SK-N-SH (cell line): ENCODE data around the gene ABCA1. TPM values are rescaled to one million over a fixed set of nuclear protein-coding genes. Genes with fewer than 3 reads are reported as not detected.

Source experiments
- CTCF ChIA-PET: fragments of 300-600, 350-600 bp; formaldehyde crosslinking; extraction: SDS; loops from one replicate; lab custom pipeline; 2021; lab: Yijun Ruan, JAX
- POLR2A ChIA-PET: fragments of 350-600 bp; sonication (Branson Sonifier 250); formaldehyde crosslinking; extraction: SDS; loops from one replicate; lab custom pipeline; 2020; ENCODE audit warnings: antibody characterized with exemption, inconsistent platforms; lab: Yijun Ruan, JAX
- DNase-seq: peaks from one replicate; pipeline ENCODE4 v3.0.0; 2012
- H2AFZ ChIP-seq: fragments of 200-600 bp; sonication (generic); 2 replicates; pipeline ENCODE4 v1.8.1; 2016; ENCODE audit warnings: antibody characterized with exemption, mild to moderate bottlenecking, low read depth
- H3F3A ChIP-seq: fragments of 200-600 bp; sonication (generic); replicated peaks from 2 replicates; pipeline ENCODE3; 2016; ENCODE audit warnings: antibody characterized with exemption, mild to moderate bottlenecking; ENCODE audit not compliant: insufficient read depth
- H3K27ac ChIP-seq, 2 experiments: fragments of 200-500 bp in 1 of 2; fragments of 200-600 bp in 1 of 2; sonication (Bioruptor generic) in 1 of 2; sonication (generic), shearing (Covaris generic) in 1 of 2; 2 replicates each; pipeline versions ENCODE4 v1.5.1 to v1.6.1; 2014 to 2016; ENCODE audit warnings: low read depth in 2 of 2, inconsistent platforms in 1 of 2, low read length in 1 of 2, mild to moderate bottlenecking in 1 of 2, mixed read lengths in 1 of 2
- H3K27me3 ChIP-seq: fragments of 200-600 bp; sonication (generic), shearing (Covaris generic); 2 replicates; pipeline ENCODE4 v1.6.1; 2016; ENCODE audit warnings: mixed run types; ENCODE audit not compliant: insufficient read depth
- H3K36me3 ChIP-seq, 2 experiments: fragments of 200-500 bp in 1 of 2; fragments of 200-600 bp in 1 of 2; sonication (Bioruptor generic) in 1 of 2; sonication (generic) in 1 of 2; replicated peaks in 1 of 2; 2 replicates each; pipeline versions ENCODE3 to v1.5.1; 2014 to 2016; ENCODE audit warnings: low read length in 1 of 2, mild to moderate bottlenecking in 1 of 2; ENCODE audit not compliant: insufficient read depth in 2 of 2, control insufficient read depth in 1 of 2
- H3K4me1 ChIP-seq, 2 experiments: fragments of 200-500 bp in 1 of 2; fragments of 200-600 bp in 1 of 2; sonication (Bioruptor generic) in 1 of 2; sonication (generic), shearing (Covaris generic) in 1 of 2; 2 replicates each; pipeline versions ENCODE4 v1.5.1 to v1.6.1; 2014 to 2016; ENCODE audit warnings: low read depth in 1 of 2, low read length in 1 of 2, mixed run types in 1 of 2; ENCODE audit not compliant: insufficient read depth in 2 of 2, control insufficient read depth in 1 of 2
- H3K4me2 ChIP-seq: fragments of 200-600 bp; sonication (generic), shearing (Covaris generic); 2 replicates; pipeline ENCODE4 v1.6.1; 2017; ENCODE audit warnings: mixed run types
- H3K4me3 ChIP-seq, 2 experiments: fragments of 200-500 bp in 1 of 2; fragments of 200-600 bp in 1 of 2; sonication (Bioruptor generic) in 1 of 2; sonication (generic), shearing (Covaris generic) in 1 of 2; 2 replicates each; pipeline versions ENCODE4 v1.5.1 to v1.8.1; 2014 to 2016; ENCODE audit warnings: low read depth in 2 of 2, inconsistent platforms in 1 of 2, low read length in 1 of 2, mild to moderate bottlenecking in 1 of 2, mixed read lengths in 1 of 2, moderate library complexity in 1 of 2
- H3K79me2 ChIP-seq: fragments of 200-600 bp; sonication (generic); 2 replicates; pipeline ENCODE4 v1.8.1; 2017; ENCODE audit warnings: mild to moderate bottlenecking; ENCODE audit not compliant: insufficient read depth
- H3K9ac ChIP-seq: fragments of 200-600 bp; sonication (generic); 2 replicates; pipeline ENCODE4 v1.6.1; 2017; ENCODE audit warnings: mixed run types
- H3K9me2 ChIP-seq: fragments of 200-600 bp; sonication (generic); 2 replicates; pipeline ENCODE4 v1.6.1; 2017; ENCODE audit warnings: mixed run types
- H3K9me3 ChIP-seq: fragments of 200-600 bp; sonication (generic); 2 replicates; pipeline ENCODE4 v1.6.1; 2017; ENCODE audit warnings: mixed run types, mild to moderate bottlenecking, moderate library complexity
- H4K20me1 ChIP-seq: fragments of 200-600 bp; sonication (generic); 2 replicates; pipeline ENCODE4 v1.6.1; 2017; ENCODE audit warnings: mild to moderate bottlenecking, mixed run types; ENCODE audit not compliant: insufficient read depth
- CTCF ChIP-seq: fragments of 200-600 bp; sonication (generic); IDR thresholded peaks from 2 replicates; pipeline ENCODE4 v1.6.1; 2017; ENCODE audit warnings: antibody characterized with exemption, mild to moderate bottlenecking, moderate library complexity
- EP300 ChIP-seq, 2 experiments: IDR thresholded peaks; 2 replicates each; pipeline versions ENCODE4 v1.4.0 to v1.6.1; 2012; ENCODE audit warnings: borderline replicate concordance in 1 of 2, low read depth in 1 of 2, low read length in 1 of 2
- EZH2phosphoT487 ChIP-seq: fragments of 200-600 bp; sonication (generic); IDR thresholded peaks from 2 replicates; pipeline ENCODE4 v1.6.1; 2017; ENCODE audit warnings: low read depth, mixed run types, mild to moderate bottlenecking, antibody characterized with exemption, moderate library complexity, borderline replicate concordance
- FOSL2 ChIP-seq: IDR thresholded peaks from 2 replicates; pipeline ENCODE4 v1.4.0; 2012; ENCODE audit warnings: low read depth, mild to moderate bottlenecking, moderate library complexity, borderline replicate concordance
- GATA2 ChIP-seq: sonication (generic); formaldehyde crosslinking; IDR thresholded peaks from 2 replicates; pipeline ENCODE4 v1.5.0; 2020; ENCODE audit warnings: mild to moderate bottlenecking, missing genetic modification reagents
- MEF2A ChIP-seq: IDR thresholded peaks from 2 replicates; pipeline ENCODE4 v1.4.0; 2012; ENCODE audit warnings: low read depth, borderline replicate concordance
- NFIC ChIP-seq: IDR thresholded peaks from 2 replicates; pipeline ENCODE4 v1.4.0; 2012; ENCODE audit warnings: borderline replicate concordance
- NRF1 ChIP-seq: IDR thresholded peaks from 2 replicates; pipeline ENCODE4 v1.6.1; 2012; ENCODE audit warnings: low read depth, mild to moderate bottlenecking, low read length
- POLR2AphosphoS5 ChIP-seq: IDR thresholded peaks from 2 replicates; pipeline ENCODE4 v1.6.1; 2012; ENCODE audit warnings: low read depth, low read length
- RAD21 ChIP-seq: IDR thresholded peaks from 2 replicates; pipeline ENCODE4 v1.6.1; 2012; ENCODE audit warnings: mild to moderate bottlenecking, low read length
- RCOR1 ChIP-seq: fragments of 150-350 bp; IDR thresholded peaks from 2 replicates; pipeline ENCODE4 v1.6.1; 2017; ENCODE audit warnings: antibody characterized with exemption, low read length
- REST ChIP-seq: IDR thresholded peaks from 2 replicates; pipeline ENCODE4 v1.6.1; 2012; ENCODE audit warnings: mild to moderate bottlenecking, low read depth, low read length, moderate library complexity
- RFX5 ChIP-seq: IDR thresholded peaks from 2 replicates; pipeline ENCODE4 v1.6.1; 2012; ENCODE audit warnings: mild to moderate bottlenecking, improper control_type of control experiment, low read length
- RXRA ChIP-seq: IDR thresholded peaks from 2 replicates; pipeline ENCODE4 v1.4.0; 2012; ENCODE audit warnings: low read depth, mild to moderate bottlenecking, borderline replicate concordance
- SIN3A ChIP-seq: IDR thresholded peaks from 2 replicates; pipeline ENCODE4 v1.6.1; 2012; ENCODE audit warnings: low read depth, mild to moderate bottlenecking, low read length, moderate library complexity, borderline replicate concordance
- TAF1 ChIP-seq: IDR thresholded peaks from 2 replicates; pipeline ENCODE4 v1.6.1; 2012; ENCODE audit warnings: low read depth, mild to moderate bottlenecking, low read length, moderate library complexity, borderline replicate concordance
- TCF12 ChIP-seq: IDR thresholded peaks from 2 replicates; pipeline ENCODE4 v1.4.0; 2012
- USF2 ChIP-seq: fragments of 150-350 bp; IDR thresholded peaks from 2 replicates; pipeline ENCODE4 v1.6.1; 2017; ENCODE audit warnings: antibody characterized with exemption, low read length, low read depth, borderline replicate concordance
- YY1 ChIP-seq: IDR thresholded peaks from 2 replicates; pipeline ENCODE4 v1.4.0; 2012; ENCODE audit warnings: low read depth, mild to moderate bottlenecking
- WGBS: methylation state at CpG from one replicate; pipeline ENCODE4 v1.1.6; 2017; ENCODE audit warnings: low lambda C conversion rate; 5-methylcytosine and 5-hydroxymethylcytosine counted together
- polyA plus RNA-seq, 3 experiments: library from polyadenylated mRNA; depleted of rRNA; stranded (reverse); fragments of >200 nt; gene quantifications; 2 replicates each; pipeline ENCODE4 v1.2.3, GENCODE V29; 2012
- TF ChIP-seq, protein P1 (sequence below): IDR thresholded peaks from 2 replicates; pipeline ENCODE4 v1.4.0; 2012; ENCODE audit warnings: low read depth

ABCA1 gene
- polyA plus RNA-seq, 1 of the 3 experiments (the other 2 are of a cell fraction) = 5.3 TPM

DNA sequence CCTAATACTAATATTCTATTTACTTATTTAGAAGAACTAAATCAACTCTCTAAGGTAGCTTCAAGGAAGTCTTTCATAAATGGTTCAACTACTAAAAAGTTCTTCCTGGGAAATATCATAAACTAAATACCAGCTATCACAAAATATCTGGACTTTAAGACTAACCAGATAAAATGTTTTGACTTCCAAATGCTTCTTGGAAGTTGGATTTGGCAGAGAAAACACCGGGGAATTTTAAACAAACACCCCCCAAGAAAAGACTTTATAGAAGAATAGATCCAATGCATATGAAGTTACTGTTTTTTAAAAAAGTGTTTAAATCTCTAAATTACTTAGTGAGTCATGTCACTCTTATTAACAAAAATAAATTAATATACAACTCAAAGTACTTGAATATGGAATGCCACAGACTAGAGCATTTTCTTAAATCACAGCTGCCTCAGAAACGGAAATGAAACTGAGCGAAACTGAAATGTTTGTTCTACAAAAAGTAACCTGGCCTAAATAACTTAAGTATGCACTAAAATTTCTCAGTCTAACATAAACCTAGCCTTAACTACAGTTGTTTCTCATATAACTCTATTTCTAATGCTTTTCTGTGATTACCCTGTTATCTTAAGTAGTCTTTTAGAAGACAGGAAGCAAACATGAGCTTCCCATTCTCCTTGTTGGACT lies 6.8 kb downstream of the ABCA1 start:
- H3K36me3 ChIP-seq = no peaks in the 10 kb centered on the region
- ChIA-PET CTCF (interaction anchor here (0.9 to 1.7 kb wide), 2 partner anchors 58 to 494 kb away, joined by 3 to 4 read pairs; no protein-coding TSS in a partner anchor), POLR2A (interaction anchor here (0.6 kb wide), 1 partner anchor 25 kb away, joined by 3 read pairs; no protein-coding TSS in a partner anchor)
- no peaks in the 10 kb centered on the region for H4K20me1 ChIP-seq
- H3K79me2 ChIP-seq = peaks cover 9% of the 10 kb centered on the region; the same call in 1 of the 2 replicates
- no peak overlapping the region for H3K9ac ChIP-seq
- H3K4me1 ChIP-seq = peaks cover 0 to 4% of the 10 kb centered on the region in 2 experiments; a peak in 1 of 4 replicates
- H3K4me3 ChIP-seq = no peak overlapping the region
- H3K9me2 ChIP-seq = no peaks in the 10 kb centered on the region
- no peak overlapping the region for H3K27ac ChIP-seq
- H3K4me2 ChIP-seq = no peak overlapping the region
- peaks cover 5% of the 10 kb centered on the region for H3F3A ChIP-seq
- 0 out of 2 replicates have a peak overlapping the region, but pooled peaks have one; percentile 7 for H2AFZ ChIP-seq
- 95% methylated on average over 3 of the region's 3 CpGs for WGBS
- DNase-seq = no peak
- H3K9me3 ChIP-seq = no peaks in the 10 kb centered on the region
- TF ChIP-seq RCOR1 (no peak), FOSL2 (no peak), NFIC (no peak), EZH2phosphoT487 (no peak), GATA2 (CRISPR knock-in tag) (no peak), TCF12 (no peak), YY1 (no peak), RAD21 (no peak), SIN3A (no peak), REST (no peak), RXRA (no peak), TAF1 (no peak), MEF2A (no peak), USF2 (no peak), POLR2AphosphoS5 (no peak), EP300 (IDR thresholded peaks at IDR 0.05; ENCODE audit: borderline replicate concordance in 1 of 2, low read depth in 1 of 2, low read length in 1 of 2) (no peak), NRF1 (no peak), CTCF (no peak), RFX5 (no peak)
- TF ChIP-seq, protein P1, sequence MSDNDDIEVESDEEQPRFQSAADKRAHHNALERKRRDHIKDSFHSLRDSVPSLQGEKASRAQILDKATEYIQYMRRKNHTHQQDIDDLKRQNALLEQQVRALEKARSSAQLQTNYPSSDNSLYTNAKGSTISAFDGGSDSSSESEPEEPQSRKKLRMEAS = no peak
- no peaks in the 10 kb centered on the region for H3K27me3 ChIP-seq
